ENCODE measurements around the gene MCOLN1. TPM values are rescaled to one million over a fixed set of nuclear protein-coding genes. Genes with fewer than 3 reads are reported as not detected.

The MCOLN1 gene
- total and polyA plus RNA-seq, 9 of the 15 experiments (the other 6 are each of a cell fraction or from before 2014, with no cell fraction given) = 0.25 to 15.4 (median 7.1) TPM

DNA sequence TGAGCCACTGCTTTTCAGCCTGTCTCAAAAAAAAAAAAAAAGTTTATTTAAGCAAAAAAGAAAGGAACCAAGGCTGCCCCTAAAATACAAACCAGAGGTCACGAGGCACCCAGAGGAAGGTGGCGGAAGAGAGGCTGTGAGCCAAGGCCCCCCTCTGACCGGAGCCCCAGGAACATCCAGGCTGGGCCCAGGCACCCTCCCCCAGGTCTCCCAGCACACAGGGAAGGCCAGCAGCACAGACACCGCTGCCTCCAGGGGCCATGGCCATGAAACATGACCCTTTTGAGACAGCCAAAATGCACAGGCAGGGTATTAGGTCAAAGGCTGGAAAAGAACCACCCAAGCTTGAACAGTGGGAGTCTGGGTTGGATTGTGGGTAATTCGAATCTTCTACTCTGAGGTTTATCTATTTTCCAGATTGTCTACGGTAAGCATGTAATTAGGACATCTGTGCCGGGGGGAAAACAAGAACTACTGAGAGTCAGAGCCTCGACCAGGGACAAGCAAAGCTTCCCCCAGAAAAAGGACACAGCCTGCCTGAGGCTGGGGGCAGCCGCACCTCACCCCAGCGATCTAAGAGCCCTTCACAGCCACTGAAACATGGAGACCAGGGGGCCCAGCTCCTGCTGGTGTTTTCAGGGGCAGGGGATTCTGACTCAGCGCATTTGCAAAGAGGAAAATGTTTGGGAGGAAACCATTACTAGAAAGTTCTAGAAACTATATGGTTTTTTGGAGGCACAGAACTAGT lies 42.0 kb upstream of the MCOLN1 start:
- Histone ChIP-seq H3K9me1 (ENCODE audit: control insufficient read depth, insufficient read depth, low read length) (no peaks in the 10 kb centered on the region), H2AFZ (ENCODE audit: low read depth, low read length) (peak overlapping the region; percentile 74), H3K9me3 (replicated peaks; ENCODE audit: control insufficient read depth, insufficient read depth, low read depth, low read length) (no peaks in the 10 kb centered on the region), H3K4me2 (ENCODE audit: insufficient read depth, low read length) (no peak overlapping the region; the same call in 1 of the 2 replicates), H3K4me3 (no peak overlapping the region), H3K27me3 (ENCODE audit: control insufficient read depth in 2 of 2, insufficient read depth in 2 of 2, low read length in 2 of 2) (no peaks in the 10 kb centered on the region), H3K27ac (ENCODE audit: extremely low read depth, low read depth, low read length) (peak overlapping the region; percentile 55), H3K79me2 (ENCODE audit: control insufficient read depth, insufficient read depth, low read length) (no peaks in the 10 kb centered on the region), H3K4me1 (replicated peaks in 1 of 2; ENCODE audit: control insufficient read depth in 2 of 2, insufficient read depth in 2 of 2, low read length in 2 of 2) (peaks cover 18 to 64% of the 10 kb centered on the region in 2 experiments), H4K20me1 (replicated peaks; ENCODE audit: control insufficient read depth, insufficient read depth, low read length) (no peaks in the 10 kb centered on the region), H3K36me3 (ENCODE audit: control insufficient read depth, insufficient read depth, low read length) (no peaks in the 10 kb centered on the region), H3K9ac (ENCODE audit: insufficient read depth in 1 of 2, low read depth in 2 of 2, low read length in 2 of 2) (peak overlapping the region; percentile 1 to 83)
- FAIRE-seq (peak; percentile 70), ATAC-seq (peak; percentile 52), DNase-seq (ENCODE audit: extremely low read depth in 1 of 4, low spot score in 3 of 4) (peak in 2 of 4 experiments; percentile 44 to 47)
- no TSS peak for BruUV-seq (replicated peaks)
- ChIA-PET CTCF (ENCODE audit: low intra/inter-chr PET ratio) (no interaction called here), POLR2A (interaction anchor here (0.6 to 1.0 kb wide), 2 partner anchors 10 to 226 kb away, joined by 3 read pairs; no protein-coding TSS in a partner anchor)
- WGBS (ENCODE audit: insufficient coverage, low coverage, missing lambda C conversion rate) = 32% methylated on average over 10 of the region's 11 CpGs
- in situ Hi-C loops (cut with MboI) = no loop called here
- intact Hi-C loops (cut with micrococcal nuclease) = no loop called here
- TF ChIP-seq TAF1 (IDR thresholded peaks at IDR 0.05; ENCODE audit: control insufficient read depth, extremely low read depth, insufficient read depth, low read length, severe bottlenecking) (no peak), SMARCE1 (IDR thresholded peaks at IDR 0.05) (no peak), BRCA1 (IDR thresholded peaks at IDR 0.05) (no peak), BRCA1 (CRISPR knock-in tag; IDR thresholded peaks at IDR 0.05) (no peak), FOXJ3 (CRISPR knock-in tag; IDR thresholded peaks at IDR 0.05) (no peak), NELFE (IDR thresholded peaks at IDR 0.05; ENCODE audit: insufficient read depth, insufficient read length) (no peak), ZKSCAN3 (CRISPR knock-in tag; IDR thresholded peaks at IDR 0.05) (no peak), MAFF (IDR thresholded peaks at IDR 0.05; ENCODE audit: low read length) (peak; percentile 21; the same call in 1 of the 2 replicates), KHSRP (IDR thresholded peaks at IDR 0.05) (no peak), ZNF316 (IDR thresholded peaks at IDR 0.05) (peak; percentile 88), SIX5 (IDR thresholded peaks at IDR 0.05; ENCODE audit: borderline replicate concordance in 1 of 2, insufficient read depth in 1 of 2, low read depth in 1 of 2, low read length in 2 of 2) (no peak), RB1 (IDR thresholded peaks at IDR 0.05; ENCODE audit: low read depth) (no peak), KLF13 (tag; IDR thresholded peaks at IDR 0.05; ENCODE audit: borderline replicate concordance, low read depth) (no peak), SP2 (IDR thresholded peaks at IDR 0.05; ENCODE audit: extremely low read depth, low read depth, low read length, poor library complexity, severe bottlenecking) (no peak), KDM1A (IDR thresholded peaks at IDR 0.05) (0 out of 4 replicates have a peak, but pooled peaks of 1 of the 2 experiments have one; percentile 13), TCF7 (IDR thresholded peaks at IDR 0.05; ENCODE audit: borderline replicate concordance) (no peak)
- TF ChIP-seq, protein P1, sequence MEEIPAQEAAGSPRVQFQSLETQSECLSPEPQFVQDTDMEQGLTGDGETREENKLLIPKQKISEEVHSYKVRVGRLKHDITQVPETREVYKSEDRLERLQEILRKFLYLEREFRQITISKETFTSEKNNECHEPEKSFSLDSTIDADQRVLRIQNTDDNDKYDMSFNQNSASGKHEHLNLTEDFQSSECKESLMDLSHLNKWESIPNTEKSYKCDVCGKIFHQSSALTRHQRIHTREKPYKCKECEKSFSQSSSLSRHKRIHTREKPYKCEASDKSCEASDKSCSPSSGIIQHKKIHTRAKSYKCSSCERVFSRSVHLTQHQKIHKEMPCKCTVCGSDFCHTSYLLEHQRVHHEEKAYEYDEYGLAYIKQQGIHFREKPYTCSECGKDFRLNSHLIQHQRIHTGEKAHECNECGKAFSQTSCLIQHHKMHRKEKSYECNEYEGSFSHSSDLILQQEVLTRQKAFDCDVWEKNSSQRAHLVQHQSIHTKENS (CRISPR knock-in tag; IDR thresholded peaks at IDR 0.05) = no peak
- TF ChIP-seq, protein P2, sequence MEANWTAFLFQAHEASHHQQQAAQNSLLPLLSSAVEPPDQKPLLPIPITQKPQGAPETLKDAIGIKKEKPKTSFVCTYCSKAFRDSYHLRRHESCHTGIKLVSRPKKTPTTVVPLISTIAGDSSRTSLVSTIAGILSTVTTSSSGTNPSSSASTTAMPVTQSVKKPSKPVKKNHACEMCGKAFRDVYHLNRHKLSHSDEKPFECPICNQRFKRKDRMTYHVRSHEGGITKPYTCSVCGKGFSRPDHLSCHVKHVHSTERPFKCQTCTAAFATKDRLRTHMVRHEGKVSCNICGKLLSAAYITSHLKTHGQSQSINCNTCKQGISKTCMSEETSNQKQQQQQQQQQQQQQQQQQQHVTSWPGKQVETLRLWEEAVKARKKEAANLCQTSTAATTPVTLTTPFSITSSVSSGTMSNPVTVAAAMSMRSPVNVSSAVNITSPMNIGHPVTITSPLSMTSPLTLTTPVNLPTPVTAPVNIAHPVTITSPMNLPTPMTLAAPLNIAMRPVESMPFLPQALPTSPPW (CRISPR knock-in tag; IDR thresholded peaks at IDR 0.05) = 0 out of 2 replicates have a peak, but pooled peaks have one; percentile 24
- TF ChIP-seq, protein P3, sequence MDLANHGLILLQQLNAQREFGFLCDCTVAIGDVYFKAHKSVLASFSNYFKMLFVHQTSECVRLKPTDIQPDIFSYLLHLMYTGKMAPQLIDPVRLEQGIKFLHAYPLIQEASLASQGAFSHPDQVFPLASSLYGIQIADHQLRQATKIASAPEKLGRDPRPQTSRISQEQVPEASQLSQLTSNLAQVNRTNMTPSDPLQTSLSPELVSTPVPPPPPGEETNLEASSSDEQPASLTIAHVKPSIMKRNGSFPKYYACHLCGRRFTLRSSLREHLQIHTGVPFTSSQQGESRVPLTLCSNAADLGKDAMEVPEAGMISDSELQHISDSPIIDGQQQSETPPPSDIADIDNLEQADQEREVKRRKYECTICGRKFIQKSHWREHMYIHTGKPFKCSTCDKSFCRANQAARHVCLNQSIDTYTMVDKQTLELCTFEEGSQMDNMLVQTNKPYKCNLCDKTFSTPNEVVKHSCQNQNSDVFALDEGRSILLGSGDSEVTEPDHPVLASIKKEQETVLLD (IDR thresholded peaks at IDR 0.05) = no peak

All from K562 (cell line).